Measurements from ENCODE around the gene PRKAB1. TPM values are rescaled to one million over a fixed set of nuclear protein-coding genes. Genes with fewer than 3 reads are reported as not detected.

The PRKAB1 gene
- total RNA-seq, 1 experiment from 2014 or later, result 32.3 TPM

DNA sequence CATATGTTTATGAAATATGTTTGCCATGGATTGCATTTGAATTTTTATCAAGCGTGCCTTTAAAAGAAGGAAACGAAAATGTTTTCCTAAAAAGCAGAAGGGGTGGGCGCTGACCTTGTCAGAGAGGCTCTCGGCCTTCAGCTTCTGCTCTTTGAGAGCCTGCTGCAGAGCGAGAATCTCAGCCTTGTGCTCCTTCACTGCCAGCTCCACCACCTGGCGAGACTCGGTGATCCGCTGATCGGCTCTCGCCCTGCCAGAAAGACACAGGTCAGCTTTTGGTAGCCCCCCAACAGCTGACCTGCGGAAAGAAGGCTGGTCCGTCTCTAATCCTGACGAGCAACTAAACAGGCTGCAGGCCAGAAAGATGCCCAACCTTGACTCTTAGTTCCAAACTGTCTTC, 62.4 kb downstream of the PRKAB1 start:
- TF ChIP-seq IRF2 (CRISPR knock-in tag; IDR thresholded peaks at IDR 0.05; ENCODE audit: borderline replicate concordance, low read depth), result no peak
- TF ChIP-seq, protein P1, sequence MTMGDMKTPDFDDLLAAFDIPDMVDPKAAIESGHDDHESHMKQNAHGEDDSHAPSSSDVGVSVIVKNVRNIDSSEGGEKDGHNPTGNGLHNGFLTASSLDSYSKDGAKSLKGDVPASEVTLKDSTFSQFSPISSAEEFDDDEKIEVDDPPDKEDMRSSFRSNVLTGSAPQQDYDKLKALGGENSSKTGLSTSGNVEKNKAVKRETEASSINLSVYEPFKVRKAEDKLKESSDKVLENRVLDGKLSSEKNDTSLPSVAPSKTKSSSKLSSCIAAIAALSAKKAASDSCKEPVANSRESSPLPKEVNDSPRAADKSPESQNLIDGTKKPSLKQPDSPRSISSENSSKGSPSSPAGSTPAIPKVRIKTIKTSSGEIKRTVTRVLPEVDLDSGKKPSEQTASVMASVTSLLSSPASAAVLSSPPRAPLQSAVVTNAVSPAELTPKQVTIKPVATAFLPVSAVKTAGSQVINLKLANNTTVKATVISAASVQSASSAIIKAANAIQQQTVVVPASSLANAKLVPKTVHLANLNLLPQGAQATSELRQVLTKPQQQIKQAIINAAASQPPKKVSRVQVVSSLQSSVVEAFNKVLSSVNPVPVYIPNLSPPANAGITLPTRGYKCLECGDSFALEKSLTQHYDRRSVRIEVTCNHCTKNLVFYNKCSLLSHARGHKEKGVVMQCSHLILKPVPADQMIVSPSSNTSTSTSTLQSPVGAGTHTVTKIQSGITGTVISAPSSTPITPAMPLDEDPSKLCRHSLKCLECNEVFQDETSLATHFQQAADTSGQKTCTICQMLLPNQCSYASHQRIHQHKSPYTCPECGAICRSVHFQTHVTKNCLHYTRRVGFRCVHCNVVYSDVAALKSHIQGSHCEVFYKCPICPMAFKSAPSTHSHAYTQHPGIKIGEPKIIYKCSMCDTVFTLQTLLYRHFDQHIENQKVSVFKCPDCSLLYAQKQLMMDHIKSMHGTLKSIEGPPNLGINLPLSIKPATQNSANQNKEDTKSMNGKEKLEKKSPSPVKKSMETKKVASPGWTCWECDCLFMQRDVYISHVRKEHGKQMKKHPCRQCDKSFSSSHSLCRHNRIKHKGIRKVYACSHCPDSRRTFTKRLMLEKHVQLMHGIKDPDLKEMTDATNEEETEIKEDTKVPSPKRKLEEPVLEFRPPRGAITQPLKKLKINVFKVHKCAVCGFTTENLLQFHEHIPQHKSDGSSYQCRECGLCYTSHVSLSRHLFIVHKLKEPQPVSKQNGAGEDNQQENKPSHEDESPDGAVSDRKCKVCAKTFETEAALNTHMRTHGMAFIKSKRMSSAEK (CRISPR knock-in tag; IDR thresholded peaks at IDR 0.05; ENCODE audit: borderline replicate concordance), result no peak
- TF ChIP-seq CREM (CRISPR knock-in tag; IDR thresholded peaks at IDR 0.05), result no peak
- TF ChIP-seq, protein P2, sequence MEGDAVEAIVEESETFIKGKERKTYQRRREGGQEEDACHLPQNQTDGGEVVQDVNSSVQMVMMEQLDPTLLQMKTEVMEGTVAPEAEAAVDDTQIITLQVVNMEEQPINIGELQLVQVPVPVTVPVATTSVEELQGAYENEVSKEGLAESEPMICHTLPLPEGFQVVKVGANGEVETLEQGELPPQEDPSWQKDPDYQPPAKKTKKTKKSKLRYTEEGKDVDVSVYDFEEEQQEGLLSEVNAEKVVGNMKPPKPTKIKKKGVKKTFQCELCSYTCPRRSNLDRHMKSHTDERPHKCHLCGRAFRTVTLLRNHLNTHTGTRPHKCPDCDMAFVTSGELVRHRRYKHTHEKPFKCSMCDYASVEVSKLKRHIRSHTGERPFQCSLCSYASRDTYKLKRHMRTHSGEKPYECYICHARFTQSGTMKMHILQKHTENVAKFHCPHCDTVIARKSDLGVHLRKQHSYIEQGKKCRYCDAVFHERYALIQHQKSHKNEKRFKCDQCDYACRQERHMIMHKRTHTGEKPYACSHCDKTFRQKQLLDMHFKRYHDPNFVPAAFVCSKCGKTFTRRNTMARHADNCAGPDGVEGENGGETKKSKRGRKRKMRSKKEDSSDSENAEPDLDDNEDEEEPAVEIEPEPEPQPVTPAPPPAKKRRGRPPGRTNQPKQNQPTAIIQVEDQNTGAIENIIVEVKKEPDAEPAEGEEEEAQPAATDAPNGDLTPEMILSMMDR (IDR thresholded peaks at IDR 0.05), result no peak
- TF ChIP-seq NR3C1 (CRISPR knock-in tag; conservative IDR thresholded peaks at IDR 0.05; ENCODE audit: low read depth), result no peak
- no peak for TF ChIP-seq TEAD1 (CRISPR knock-in tag; IDR thresholded peaks at IDR 0.05)
- no peak for TF ChIP-seq ZBTB21 (CRISPR knock-in tag; IDR thresholded peaks at IDR 0.05; ENCODE audit: borderline replicate concordance)
- TF ChIP-seq, protein P3, sequence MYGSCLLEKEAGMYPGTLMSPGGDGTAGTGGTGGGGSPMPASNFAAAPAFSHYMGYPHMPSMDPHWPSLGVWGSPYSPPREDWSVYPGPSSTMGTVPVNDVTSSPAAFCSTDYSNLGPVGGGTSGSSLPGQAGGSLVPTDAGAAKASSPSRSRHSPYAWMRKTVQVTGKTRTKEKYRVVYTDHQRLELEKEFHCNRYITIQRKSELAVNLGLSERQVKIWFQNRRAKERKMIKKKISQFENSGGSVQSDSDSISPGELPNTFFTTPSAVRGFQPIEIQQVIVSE (CRISPR knock-in tag; IDR thresholded peaks at IDR 0.05; ENCODE audit: borderline replicate concordance), result no peak
- TF ChIP-seq FOXP1 (CRISPR knock-in tag; IDR thresholded peaks at IDR 0.05; ENCODE audit: borderline replicate concordance), result no peak
- no peak for TF ChIP-seq ESRRA (CRISPR knock-in tag; IDR thresholded peaks at IDR 0.05; ENCODE audit: borderline replicate concordance)
- TF ChIP-seq, protein P4, sequence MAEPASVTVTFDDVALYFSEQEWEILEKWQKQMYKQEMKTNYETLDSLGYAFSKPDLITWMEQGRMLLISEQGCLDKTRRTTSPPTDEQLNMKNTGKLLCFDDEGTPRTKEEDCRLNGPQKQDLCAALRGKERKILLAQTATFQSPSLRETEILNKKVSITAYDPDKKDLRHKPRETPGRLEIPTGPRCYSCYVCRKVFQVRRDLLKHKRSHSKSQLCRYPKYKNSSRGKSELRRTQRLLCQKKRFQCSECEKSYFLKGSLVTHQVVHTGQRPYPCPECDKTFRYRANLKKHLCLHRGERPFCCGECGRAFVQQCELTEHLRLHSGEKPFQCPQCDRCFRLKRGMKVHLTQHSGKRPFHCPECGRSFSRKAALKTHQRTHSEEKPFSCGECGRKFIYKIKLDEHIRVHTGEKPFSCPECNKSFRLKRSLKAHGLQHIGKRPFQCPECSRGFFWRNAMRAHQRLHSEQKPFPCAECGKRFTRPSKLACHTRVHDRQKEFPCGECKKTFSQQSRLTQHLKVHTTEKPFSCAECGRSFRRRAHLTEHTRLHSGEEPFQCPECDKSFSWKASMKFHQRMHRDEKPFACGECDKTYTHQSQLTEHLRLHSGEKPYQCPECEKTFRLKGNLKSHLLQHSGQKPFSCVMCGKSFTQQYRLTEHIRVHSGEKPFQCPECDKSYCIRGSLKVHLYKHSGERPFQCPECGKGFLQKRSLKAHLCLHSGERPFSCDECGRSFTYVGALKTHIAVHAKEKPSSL (CRISPR knock-in tag; conservative IDR thresholded peaks at IDR 0.05), result no peak
- no peak for TF ChIP-seq MYBL2 (CRISPR knock-in tag; IDR thresholded peaks at IDR 0.05)
- Mint-ChIP-seq H3K27me3 (ENCODE audit: low read depth) (no peaks in the 10 kb centered on the region), H3K4me3 (no peak overlapping the region), H3K36me3 (peaks cover 40% of the 10 kb centered on the region), H3K9me3 (no peaks in the 10 kb centered on the region), H3K4me1 (no peaks in the 10 kb centered on the region), H3K27ac (no peak overlapping the region)
- CTCF ChIA-PET, result interaction anchor here (0.7 kb wide), 1 partner anchor 84 kb away, joined by 3 read pairs; no protein-coding TSS in a partner anchor
- no peak for ATAC-seq
- DNase-seq (ENCODE audit: low spot score), result no peak
- POLR2A ChIA-PET, result no interaction called here

Small RNAs within 50 kb of the gene (microRNA-seq; reads per million reads assigned to microRNA genes)
- not detected for gene MIR1178 (ENCODE audit: borderline number of aligned reads)

Other genes with a start within 250 kb of the PRKAB1 start
- gene TMEM233, start 74.4 kb upstream of the PRKAB1 start, total RNA-seq (2021), result 0.16 to 0.28 TPM in 2 of 3 replicates, not detected in the other
- gene CIT, start 209.2 kb downstream of the PRKAB1 start, total RNA-seq (2021), result 61.6 to 65.4 TPM (median 62.0 TPM) in 3 replicates